GM12873 (cell line): Measurements from ENCODE around the gene GMEB2.

ENCODE experiments used
- CTCF ChIP-seq: IDR thresholded peaks from 2 replicates; pipeline ENCODE4 v1.5.1; 2012; ENCODE audit warnings: low read depth, mild to moderate bottlenecking, moderate library complexity, low read length, control low read depth; ENCODE audit not compliant: insufficient read depth; ENCODE audit errors: missing control alignments

Gene GMEB2

GRCh38 chr20:63653974-63654668, 27.2 kb upstream of the GMEB2 start:
- TF ChIP-seq CTCF = no peak

- TF ChIP-seq CTCF = no peak
These were observed 26.4 kb upstream of the GMEB2 start, which contains the start of gene STMN3 for GRCh38 chr20:63653041-63653973. Gene STMN3 (minus strand): TSS chr20:63653424. CDS start chr20:63653345, 79 bp downstream.

GRCh38 chr20:63652192-63652980, 25.5 kb upstream of the GMEB2 start:
- TF ChIP-seq CTCF = no peak

- no peak for TF ChIP-seq CTCF
These were observed 25.0 kb upstream of the GMEB2 start for GRCh38 chr20:63651942-63652191.

GRCh38 chr20:63648895-63649589, 22.1 kb upstream of the GMEB2 start:
- no peak for TF ChIP-seq CTCF

- no peak for TF ChIP-seq CTCF
These were observed 21.3 kb upstream of the GMEB2 start for GRCh38 chr20:63648190-63648589.

GRCh38 chr20:63645218-63645617, 18.3 kb upstream of the GMEB2 start:
- no peak for TF ChIP-seq CTCF
